ENCODE measurements around the gene RAB32. TPM values are rescaled to one million over a fixed set of nuclear protein-coding genes. Genes with fewer than 3 reads are reported as not detected.
A peak's percentile ranks its signal among the peaks of the same experiment; 100 is the strongest.

Gene RAB32
- total RNA-seq, 2 donors from 2014 or later, result 6.3 to 26.2 TPM

DNA sequence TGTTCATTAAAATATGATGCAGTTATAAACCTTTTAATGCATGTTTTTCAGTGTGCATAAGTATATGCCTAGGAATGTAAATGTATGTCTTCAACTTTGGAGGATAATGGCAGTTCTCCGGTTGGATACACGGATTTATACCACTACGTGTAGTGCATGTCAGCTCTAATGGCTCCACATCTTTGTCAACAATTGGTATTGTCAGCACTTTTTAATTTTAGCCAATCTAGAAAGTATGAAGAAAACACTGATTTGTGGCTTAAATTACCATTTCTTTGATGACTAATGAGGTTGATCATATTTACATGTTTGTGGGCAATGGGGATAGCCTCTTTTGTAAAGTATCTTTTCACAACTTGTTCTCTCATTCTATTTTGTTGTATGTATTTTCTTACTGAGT, 10.9 kb upstream of the RAB32 start:
- intact Hi-C loops (cut with DNase I), result no loop called here
- H3K4me1 ChIP-seq (replicated peaks), result no peaks in the 10 kb centered on the region
- WGBS, result 99% methylated on average over 3 of the region's 3 CpGs
- H3K9me3 ChIP-seq, result no peaks in the 10 kb centered on the region
- no peak for TF ChIP-seq POLR2AphosphoS5 (IDR thresholded peaks at IDR 0.05)
- TF ChIP-seq POLR2A (IDR thresholded peaks at IDR 0.05), result no peak
- TF ChIP-seq, protein P1, sequence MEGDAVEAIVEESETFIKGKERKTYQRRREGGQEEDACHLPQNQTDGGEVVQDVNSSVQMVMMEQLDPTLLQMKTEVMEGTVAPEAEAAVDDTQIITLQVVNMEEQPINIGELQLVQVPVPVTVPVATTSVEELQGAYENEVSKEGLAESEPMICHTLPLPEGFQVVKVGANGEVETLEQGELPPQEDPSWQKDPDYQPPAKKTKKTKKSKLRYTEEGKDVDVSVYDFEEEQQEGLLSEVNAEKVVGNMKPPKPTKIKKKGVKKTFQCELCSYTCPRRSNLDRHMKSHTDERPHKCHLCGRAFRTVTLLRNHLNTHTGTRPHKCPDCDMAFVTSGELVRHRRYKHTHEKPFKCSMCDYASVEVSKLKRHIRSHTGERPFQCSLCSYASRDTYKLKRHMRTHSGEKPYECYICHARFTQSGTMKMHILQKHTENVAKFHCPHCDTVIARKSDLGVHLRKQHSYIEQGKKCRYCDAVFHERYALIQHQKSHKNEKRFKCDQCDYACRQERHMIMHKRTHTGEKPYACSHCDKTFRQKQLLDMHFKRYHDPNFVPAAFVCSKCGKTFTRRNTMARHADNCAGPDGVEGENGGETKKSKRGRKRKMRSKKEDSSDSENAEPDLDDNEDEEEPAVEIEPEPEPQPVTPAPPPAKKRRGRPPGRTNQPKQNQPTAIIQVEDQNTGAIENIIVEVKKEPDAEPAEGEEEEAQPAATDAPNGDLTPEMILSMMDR (IDR thresholded peaks at IDR 0.05), result no peak
- H3K36me3 ChIP-seq, result no peaks in the 10 kb centered on the region
- H3K4me3 ChIP-seq, result no peak overlapping the region
- no peak for DNase-seq (ENCODE audit: low spot score)
- peaks cover 3% of the 10 kb centered on the region for H3K27me3 ChIP-seq (replicated peaks; ENCODE audit: insufficient read depth)
- no peak overlapping the region for H3K27ac ChIP-seq

DNA sequence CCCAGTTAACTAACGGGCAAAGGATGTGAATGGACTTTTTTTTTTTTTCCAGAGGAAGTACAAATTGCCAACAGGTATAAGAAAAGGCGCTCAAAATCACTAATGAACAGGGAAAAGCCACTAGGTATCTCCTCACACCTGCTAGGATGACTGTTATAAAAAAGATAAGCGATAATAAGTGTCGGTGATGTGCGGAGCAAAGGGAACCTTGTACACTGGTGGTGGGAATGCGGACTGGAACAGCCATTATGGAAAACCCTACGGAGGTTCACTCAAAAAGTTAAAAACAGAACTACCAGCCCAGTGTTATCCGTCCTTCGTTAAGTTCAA, 787 bp upstream of the RAB32 start:
- Histone ChIP-seq H3K4me3 (peak overlapping the region; percentile 65 to 73), H3K36me3 (no peaks in the 10 kb centered on the region), H3K9me3 (no peaks in the 10 kb centered on the region), H3K27me3 (replicated peaks; ENCODE audit: insufficient read depth) (no peaks in the 10 kb centered on the region), H3K27ac (peak overlapping the region; percentile 86 to 90), H3K4me1 (replicated peaks) (no peaks in the 10 kb centered on the region)
- DNase-seq (ENCODE audit: low spot score), result no peak
- TF ChIP-seq, protein P1 (IDR thresholded peaks at IDR 0.05), result no peak
- no peak for TF ChIP-seq POLR2AphosphoS5 (IDR thresholded peaks at IDR 0.05)
- no peak for TF ChIP-seq POLR2A (IDR thresholded peaks at IDR 0.05)
- 61% methylated on average over 9 of the region's 9 CpGs for WGBS
- intact Hi-C loops (cut with DNase I), result loop anchor here (2.0 to 10.0 kb wide), 4 partner anchors 158 to 731 kb away; partner anchors contain the start of genes FBXO30, SHPRH and STXBP5

DNA sequence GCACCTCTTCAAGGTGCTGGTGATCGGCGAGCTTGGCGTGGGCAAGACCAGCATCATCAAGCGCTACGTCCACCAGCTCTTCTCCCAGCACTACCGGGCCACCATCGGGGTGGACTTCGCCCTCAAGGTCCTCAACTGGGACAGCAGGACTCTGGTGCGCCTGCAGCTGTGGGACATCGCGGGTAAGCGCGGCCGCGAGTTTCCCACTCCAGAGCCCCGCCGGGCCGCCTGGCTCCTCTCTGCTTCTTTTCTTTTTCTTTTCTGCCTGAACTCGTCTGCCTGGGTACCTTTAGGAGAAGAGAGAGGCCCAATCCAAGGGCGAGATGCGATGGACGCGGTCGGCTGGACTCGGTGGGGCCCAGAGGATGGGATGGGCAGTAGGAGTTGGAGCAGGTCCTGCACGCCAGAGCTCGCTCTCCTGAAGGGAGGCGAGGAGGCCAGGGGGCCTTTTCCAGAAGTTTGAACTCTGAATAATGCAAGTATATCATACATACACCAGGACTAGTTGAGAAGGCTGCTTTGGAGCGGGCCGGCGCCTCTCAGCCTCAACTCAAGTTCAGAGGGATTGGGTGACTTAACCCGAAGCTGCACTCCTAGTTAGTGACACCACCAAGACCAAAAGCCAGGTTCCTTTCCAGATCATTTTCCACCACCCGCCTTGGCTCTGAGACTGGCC, 445 bp downstream of the RAB32 start:
- Histone ChIP-seq H3K36me3 (no peaks in the 10 kb centered on the region), H3K4me3 (peak overlapping the region; percentile 65 to 73), H3K27ac (peak overlapping the region; percentile 86 to 90), H3K4me1 (replicated peaks) (no peaks in the 10 kb centered on the region), H3K27me3 (replicated peaks; ENCODE audit: insufficient read depth) (no peaks in the 10 kb centered on the region), H3K9me3 (no peaks in the 10 kb centered on the region)
- TF ChIP-seq POLR2AphosphoS5 (IDR thresholded peaks at IDR 0.05) (no peak), POLR2A (IDR thresholded peaks at IDR 0.05) (no peak)
- TF ChIP-seq, protein P1 (IDR thresholded peaks at IDR 0.05), result no peak
- 4% methylated on average over 33 of the region's 33 CpGs for WGBS
- peak; percentile 11 for DNase-seq (ENCODE audit: low spot score)
- intact Hi-C loops (cut with DNase I), result loop anchor here (2.0 to 10.0 kb wide), 4 partner anchors 157 to 732 kb away; partner anchors contain the start of genes FBXO30, SHPRH and STXBP5

DNA sequence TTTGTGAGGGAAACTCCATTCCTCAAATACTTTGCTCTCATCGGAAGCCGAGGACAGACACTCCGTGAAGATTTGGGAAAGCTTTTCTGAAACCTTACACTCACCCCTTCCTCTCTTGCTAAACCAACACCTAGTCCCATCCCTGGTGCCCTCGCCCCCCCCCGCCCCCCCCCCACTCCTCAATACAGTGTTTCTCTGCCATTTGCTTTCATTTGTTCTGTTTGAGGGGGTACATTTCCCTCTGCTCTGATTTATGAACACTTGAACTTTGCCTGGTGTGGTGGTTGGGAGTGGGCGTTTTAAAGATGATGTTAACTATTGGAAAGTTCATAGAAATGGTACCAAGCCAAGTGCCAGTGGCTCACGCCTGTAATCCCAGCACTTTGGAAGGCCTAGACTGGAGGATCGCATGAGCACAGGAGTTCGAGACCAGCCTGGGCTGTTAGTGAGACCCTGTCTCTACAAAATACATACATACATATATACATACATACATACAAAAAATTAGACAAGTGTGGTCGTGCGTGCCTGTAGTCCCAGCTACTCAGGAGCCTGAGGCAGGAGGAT, 1.1 kb downstream of the RAB32 start:
- TF ChIP-seq POLR2A (IDR thresholded peaks at IDR 0.05) (no peak), POLR2AphosphoS5 (IDR thresholded peaks at IDR 0.05) (no peak)
- TF ChIP-seq, protein P1 (IDR thresholded peaks at IDR 0.05), result no peak
- intact Hi-C loops (cut with DNase I), result loop anchor here (5.0 to 10.0 kb wide), 3 partner anchors 580 to 732 kb away; partner anchors contain the start of genes FBXO30, SHPRH and STXBP5
- Histone ChIP-seq H3K36me3 (no peaks in the 10 kb centered on the region), H3K4me1 (replicated peaks) (no peaks in the 10 kb centered on the region), H3K9me3 (no peaks in the 10 kb centered on the region), H3K27me3 (replicated peaks; ENCODE audit: insufficient read depth) (no peaks in the 10 kb centered on the region), H3K27ac (peak overlapping the region; percentile 86 to 90), H3K4me3 (peak overlapping the region; percentile 65 to 73)
- DNase-seq (ENCODE audit: low spot score), result no peak
- WGBS, result 42% methylated on average over 11 of the region's 11 CpGs

Data from prostate gland (tissue), 2 donors.